ENCODE data around the gene HINT2.

The HINT2 gene

DNA sequence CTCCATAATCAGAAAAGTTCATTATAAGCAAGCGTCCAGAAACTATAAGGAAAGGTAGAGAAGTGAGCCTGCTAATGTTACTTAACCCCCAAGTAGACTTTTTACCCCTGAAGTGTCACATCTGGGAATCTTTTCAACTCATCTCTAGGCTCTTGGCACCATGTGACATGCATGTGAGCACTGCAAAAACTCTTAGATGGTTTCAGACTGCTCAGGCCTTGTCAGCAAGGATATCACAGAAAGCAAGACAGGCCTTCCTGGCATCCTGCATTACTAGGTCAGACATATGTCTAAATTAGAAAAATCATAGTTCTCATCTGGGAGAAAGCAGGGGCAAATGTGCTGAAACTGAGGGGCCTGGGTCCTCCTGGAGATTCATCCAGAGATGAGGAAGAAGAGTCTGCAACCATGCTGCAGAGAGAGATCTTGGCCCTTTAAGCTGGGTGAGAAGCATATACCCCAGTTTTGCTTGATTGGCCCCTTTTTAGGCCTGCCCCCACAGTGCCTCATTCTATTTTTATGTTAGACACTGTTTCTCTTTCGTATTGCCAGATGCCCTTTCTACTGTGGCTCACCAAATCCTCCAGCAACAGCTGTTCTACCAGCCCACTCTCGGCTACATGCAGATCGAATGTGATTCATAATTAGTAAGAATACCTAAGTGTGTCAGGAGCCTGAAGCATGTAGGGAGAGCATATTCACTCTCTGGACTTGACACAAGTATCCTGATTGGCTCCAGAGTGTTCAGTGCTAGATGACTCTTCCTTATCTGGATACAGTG, 33.1 kb upstream of the HINT2 start:
- peak; percentile 88 for DNase-seq (ENCODE audit: low spot score)
- TF ChIP-seq, protein P1, sequence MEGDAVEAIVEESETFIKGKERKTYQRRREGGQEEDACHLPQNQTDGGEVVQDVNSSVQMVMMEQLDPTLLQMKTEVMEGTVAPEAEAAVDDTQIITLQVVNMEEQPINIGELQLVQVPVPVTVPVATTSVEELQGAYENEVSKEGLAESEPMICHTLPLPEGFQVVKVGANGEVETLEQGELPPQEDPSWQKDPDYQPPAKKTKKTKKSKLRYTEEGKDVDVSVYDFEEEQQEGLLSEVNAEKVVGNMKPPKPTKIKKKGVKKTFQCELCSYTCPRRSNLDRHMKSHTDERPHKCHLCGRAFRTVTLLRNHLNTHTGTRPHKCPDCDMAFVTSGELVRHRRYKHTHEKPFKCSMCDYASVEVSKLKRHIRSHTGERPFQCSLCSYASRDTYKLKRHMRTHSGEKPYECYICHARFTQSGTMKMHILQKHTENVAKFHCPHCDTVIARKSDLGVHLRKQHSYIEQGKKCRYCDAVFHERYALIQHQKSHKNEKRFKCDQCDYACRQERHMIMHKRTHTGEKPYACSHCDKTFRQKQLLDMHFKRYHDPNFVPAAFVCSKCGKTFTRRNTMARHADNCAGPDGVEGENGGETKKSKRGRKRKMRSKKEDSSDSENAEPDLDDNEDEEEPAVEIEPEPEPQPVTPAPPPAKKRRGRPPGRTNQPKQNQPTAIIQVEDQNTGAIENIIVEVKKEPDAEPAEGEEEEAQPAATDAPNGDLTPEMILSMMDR (IDR thresholded peaks at IDR 0.05; ENCODE audit: extremely low read depth, insufficient read depth, missing control alignments) = no peak
- in situ Hi-C loops (cut with MboI; ENCODE audit: low pct_unique_long_range_greater_than_20kb, low sequenced_read_pairs, unreplicated experiment) = no loop called here

- no peak for DNase-seq (ENCODE audit: low spot score)
- TF ChIP-seq, protein P1 (IDR thresholded peaks at IDR 0.05; ENCODE audit: extremely low read depth, insufficient read depth, missing control alignments) = no peak
- in situ Hi-C loops (cut with MboI; ENCODE audit: low pct_unique_long_range_greater_than_20kb, low sequenced_read_pairs, unreplicated experiment) = no loop called here
These were observed 31.3 kb upstream of the HINT2 start for GRCh38 chr9:35845824-35846771.

DNA sequence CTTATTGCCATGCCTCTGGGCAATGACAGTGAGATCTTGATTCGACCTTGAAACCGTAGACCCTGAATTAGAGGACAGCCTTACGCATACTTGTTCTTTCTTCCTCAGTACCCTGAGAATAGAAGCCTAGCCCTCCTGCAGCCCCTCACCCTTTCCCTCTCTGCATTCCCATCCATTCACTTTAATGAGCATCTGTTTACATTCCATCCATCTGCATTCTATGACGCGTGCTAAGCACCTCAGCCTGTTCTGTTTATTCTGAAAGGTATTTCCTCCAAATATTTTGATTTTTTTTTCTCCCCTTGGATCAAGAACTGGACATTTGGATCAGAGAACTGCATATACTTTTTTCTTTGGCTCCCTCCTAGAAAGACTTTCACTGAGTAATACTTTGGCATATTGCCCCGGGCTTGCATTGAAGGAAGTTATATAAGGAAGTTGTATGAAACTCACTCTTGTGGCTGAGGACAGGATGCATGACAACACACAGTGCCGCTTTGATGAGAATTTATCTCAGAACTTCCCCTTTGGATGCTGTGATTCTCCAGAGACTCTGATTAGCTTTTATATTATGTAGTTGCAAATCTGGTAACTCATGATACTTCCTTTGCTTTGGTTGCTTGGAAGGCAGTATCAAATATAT, 29.9 kb upstream of the HINT2 start:
- TF ChIP-seq, protein P1 (IDR thresholded peaks at IDR 0.05; ENCODE audit: extremely low read depth, insufficient read depth, missing control alignments) = no peak
- DNase-seq (ENCODE audit: low spot score) = peak; percentile 53
- in situ Hi-C loops (cut with MboI; ENCODE audit: low pct_unique_long_range_greater_than_20kb, low sequenced_read_pairs, unreplicated experiment) = no loop called here

DNA sequence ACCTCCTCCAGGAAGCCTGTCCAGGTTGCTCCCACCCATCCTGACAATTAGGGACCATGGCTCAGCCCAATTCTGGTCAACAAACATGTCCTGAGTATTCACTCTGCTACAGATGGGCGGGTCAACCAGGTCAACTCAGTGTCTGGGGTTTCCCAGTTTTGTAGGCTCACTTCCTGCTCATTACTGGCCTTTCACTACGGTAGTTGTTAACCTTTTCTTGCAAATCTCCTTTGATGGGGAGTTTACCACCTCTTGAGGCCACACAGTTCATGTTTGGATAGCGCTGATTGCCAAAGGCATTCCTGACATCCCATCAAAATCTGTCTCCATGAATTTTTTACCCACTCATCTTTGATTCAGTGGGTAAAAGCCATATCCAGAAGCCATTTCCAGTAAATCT, 28.0 kb upstream of the HINT2 start:
- in situ Hi-C loops (cut with MboI; ENCODE audit: low pct_unique_long_range_greater_than_20kb, low sequenced_read_pairs, unreplicated experiment) = no loop called here
- TF ChIP-seq, protein P1 (IDR thresholded peaks at IDR 0.05; ENCODE audit: extremely low read depth, insufficient read depth, missing control alignments) = no peak
- peak; percentile 80 for DNase-seq (ENCODE audit: low spot score)

GRCh38 chr9:35842020-35842745, 27.3 kb upstream of the HINT2 start:
- in situ Hi-C loops (cut with MboI; ENCODE audit: low pct_unique_long_range_greater_than_20kb, low sequenced_read_pairs, unreplicated experiment) = no loop called here
- TF ChIP-seq, protein P1 (IDR thresholded peaks at IDR 0.05; ENCODE audit: extremely low read depth, insufficient read depth, missing control alignments) = no peak
- DNase-seq (ENCODE audit: low spot score) = no peak

DNA sequence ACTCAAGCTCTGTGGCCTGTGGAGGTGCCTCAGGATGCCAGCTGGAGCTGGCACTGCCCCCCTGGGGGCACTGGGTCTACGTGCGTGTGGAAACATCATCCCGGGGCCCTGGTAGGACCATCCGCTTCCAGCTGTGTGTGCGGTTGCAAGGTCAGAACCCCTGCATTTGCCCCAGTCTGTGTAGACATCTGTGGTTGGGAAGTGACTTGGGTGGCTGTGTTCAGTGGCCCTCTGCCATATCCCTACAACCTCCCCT, 26.7 kb upstream of the HINT2 start:
- in situ Hi-C loops (cut with MboI; ENCODE audit: low pct_unique_long_range_greater_than_20kb, low sequenced_read_pairs, unreplicated experiment) = no loop called here
- TF ChIP-seq, protein P1 (IDR thresholded peaks at IDR 0.05; ENCODE audit: extremely low read depth, insufficient read depth, missing control alignments) = no peak
- DNase-seq (ENCODE audit: low spot score) = no peak

All from GM13977 (cell line).